Spleen (tissue), 11 donors: Measurements from ENCODE around the gene TENM4. TPM values are rescaled to one million over a fixed set of nuclear protein-coding genes. Genes with fewer than 3 reads are reported as not detected.

Experiments
- DNase-seq: peaks from one replicate; pipeline ENCODE4 v3.0.0-alpha.2; 2020
- H3K27ac ChIP-seq, 8 donors: fragments of 200-600 bp; sonication (generic) in 7 of 8; 1 replicate in 4 of 8; 2 replicates in 4 of 8; pipeline versions ENCODE4 v1.5.0 to v1.8.0; 2016 to 2021; ENCODE audit warnings: inconsistent platforms in 4 of 8, mild to moderate bottlenecking in 4 of 8, moderate library complexity in 1 of 8
- H3K27me3 ChIP-seq, 7 donors: fragments of 200-600 bp; sonication (generic) in 6 of 7; replicated peaks in 1 of 7; 1 replicate in 4 of 7; 2 replicates in 3 of 7; pipeline versions ENCODE4 v1.5.0 to v1.8.0; 2016 to 2021; ENCODE audit warnings: inconsistent platforms in 3 of 7, mild to moderate bottlenecking in 1 of 7
- H3K36me3 ChIP-seq, 6 donors: fragments of 200-600 bp; sonication (generic) in 5 of 6; 1 replicate in 4 of 6; 2 replicates in 2 of 6; pipeline versions ENCODE4 v1.5.0 to v1.8.0; 2016 to 2021; ENCODE audit warnings: inconsistent platforms in 2 of 6
- H3K4me1 ChIP-seq, 6 donors: fragments of 200-600 bp; sonication (generic) in 5 of 6; 1 replicate in 3 of 6; 2 replicates in 3 of 6; pipeline versions ENCODE4 v1.5.0 to v1.8.0; 2016 to 2021; ENCODE audit warnings: inconsistent platforms in 3 of 6
- H3K4me3 ChIP-seq, 8 donors: fragments of 200-600 bp; sonication (generic) in 7 of 8; 1 replicate in 4 of 8; 2 replicates in 4 of 8; pipeline versions ENCODE4 v1.5.0 to v1.8.0; 2016 to 2021; ENCODE audit warnings: inconsistent platforms in 4 of 8, mild to moderate bottlenecking in 4 of 8, moderate library complexity in 2 of 8
- H3K9me3 ChIP-seq, 8 donors: fragments of 200-600 bp; sonication (generic) in 7 of 8; 1 replicate in 4 of 8; 2 replicates in 4 of 8; pipeline versions ENCODE4 v1.5.0 to v1.8.0; 2016 to 2021; ENCODE audit warnings: inconsistent platforms in 4 of 8
- CTCF ChIP-seq, 11 experiments: fragments of 200-600 bp in 7 of 11; fragments of 450-650 bp in 4 of 11; sonication (generic) in 4 of 11; IDR thresholded peaks in 8 of 11; conservative IDR thresholded peaks in 3 of 11; 1 replicate in 7 of 11; 2 replicates in 4 of 11; pipeline versions ENCODE4 v1.4.0 to v1.8.0; 2016 to 2021; ENCODE audit warnings: antibody characterized with exemption in 11 of 11, inconsistent platforms in 4 of 11, mild to moderate bottlenecking in 1 of 11
- POLR2A ChIP-seq, 3 donors: fragments of 450-650 bp; IDR thresholded peaks; one replicate each; pipeline ENCODE4 v1.5.1; 2017; ENCODE audit warnings: antibody characterized with exemption in 3 of 3, mild to moderate bottlenecking in 1 of 3
- POLR2AphosphoS5 ChIP-seq, 3 donors: sonication (generic); formaldehyde crosslinking; IDR thresholded peaks; one replicate each; pipeline ENCODE4 v1.5.1; 2017; ENCODE audit warnings: antibody characterized with exemption in 3 of 3
- WGBS, 5 donors: extraction: QIAGEN DNeasy Blood & Tissue Kit in 3 of 5; methylation state at CpG; one replicate each; pipeline versions ENCODE4 v1.1.5 to v1.1.7; 2013 to 2018; 5-methylcytosine and 5-hydroxymethylcytosine counted together
- intact Hi-C: fragments of 100-400 bp; cut with DNase I; formaldehyde crosslinking; loops from one replicate; pipeline ENCODE4 v1.15.0; 2023; ENCODE audit warnings: low total_unique reads
- polyA plus RNA-seq, 3 donors: library from polyadenylated mRNA; stranded (reverse); fragments of 200-250 nt; gene quantifications; one replicate each; pipeline ENCODE4 v1.2.1, GENCODE V29; 2013
- total RNA-seq, 7 donors: library from RNA; depleted of rRNA in 3 of 7; stranded (reverse); fragments of >200 nt in 3 of 7; fragmentation: NEBNext Ultra II Directional in 4 of 7; extraction: Animal tissue kit (Norgen Biotek cat#: 25700) in 4 of 7; gene quantifications; one replicate each; pipeline versions ENCODE4 v1.1.0 to v1.2.1, GENCODE V29; 2016 to 2021
- donor health status: healthy with polysubstance abuse.
- donor health status: DM: no; HTN: no; CAD: no; lungs with moderate emphysema.
- donor health status: DM: no; HTN: no; CAD: no.
- donor health status: Bipolar disorder and iron deficiency.
- donor health status: healthy.
- donor health status: DM: no; HTN: no; CAD: no.
- donor health status: DM: yes; HTN: yes; CAD: no.

Gene TENM4
- total and polyA plus RNA-seq, 10 donors = 0.09 to 4.5 (median 1.2) TPM

GRCh38 chr11:78878631-78879030, 562.2 kb downstream of the TENM4 start:
- Histone ChIP-seq H3K27ac (no peak overlapping the region), H3K4me3 (no peak overlapping the region), H3K4me1 (no peaks in the 10 kb centered on the region), H3K36me3 (no peaks in the 10 kb centered on the region), H3K27me3 (no peaks in the 10 kb centered on the region), H3K9me3 (peaks cover 0 to 21% (median 11%) of the 10 kb centered on the region in 8 donors)
- intact Hi-C loops = no loop called here
- no peak for DNase-seq
- 72 to 99% (median 88%) methylated on average over 2 of the region's 2 CpGs for WGBS, 5 donors
- TF ChIP-seq POLR2A (IDR thresholded peaks at IDR 0.05) = no peak

DNA sequence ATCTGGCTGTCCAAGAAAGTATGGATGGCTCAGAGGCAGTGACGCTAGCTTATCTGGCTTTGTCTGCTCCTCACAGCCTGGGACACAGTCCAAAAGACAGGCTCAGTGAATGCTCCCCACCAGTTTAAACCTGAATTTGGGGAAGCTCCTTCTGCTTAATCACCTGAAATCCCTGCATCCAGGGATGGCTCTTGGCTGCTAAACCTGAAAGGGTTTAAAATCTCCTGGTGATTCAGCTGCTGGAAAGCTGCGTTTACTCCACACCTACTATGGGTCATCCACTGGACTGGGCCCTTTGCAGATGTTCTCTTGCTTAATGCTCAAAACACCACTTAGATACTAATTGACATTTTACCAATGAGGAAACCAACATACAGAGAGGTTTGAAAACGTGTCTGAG, 564.2 kb downstream of the TENM4 start:
- H3K9me3 ChIP-seq = peaks cover 0 to 21% (median 11%) of the 10 kb centered on the region in 8 donors
- H3K4me3 ChIP-seq = no peak overlapping the region
- no peaks in the 10 kb centered on the region for H3K27me3 ChIP-seq
- TF ChIP-seq POLR2AphosphoS5 (IDR thresholded peaks at IDR 0.05) (no peak), POLR2A (IDR thresholded peaks at IDR 0.05) (no peak), CTCF (IDR thresholded peaks at IDR 0.05 in 8 of 11, conservative IDR thresholded peaks at IDR 0.05 in 3 of 11) (no peak)
- H3K36me3 ChIP-seq = no peaks in the 10 kb centered on the region
- H3K27ac ChIP-seq = no peak overlapping the region
- intact Hi-C loops = no loop called here
- no peaks in the 10 kb centered on the region for H3K4me1 ChIP-seq
- no peak for DNase-seq
- WGBS, 5 donors = 79 to 94% (median 88%) methylated on average over 3 of the region's 3 CpGs

DNA sequence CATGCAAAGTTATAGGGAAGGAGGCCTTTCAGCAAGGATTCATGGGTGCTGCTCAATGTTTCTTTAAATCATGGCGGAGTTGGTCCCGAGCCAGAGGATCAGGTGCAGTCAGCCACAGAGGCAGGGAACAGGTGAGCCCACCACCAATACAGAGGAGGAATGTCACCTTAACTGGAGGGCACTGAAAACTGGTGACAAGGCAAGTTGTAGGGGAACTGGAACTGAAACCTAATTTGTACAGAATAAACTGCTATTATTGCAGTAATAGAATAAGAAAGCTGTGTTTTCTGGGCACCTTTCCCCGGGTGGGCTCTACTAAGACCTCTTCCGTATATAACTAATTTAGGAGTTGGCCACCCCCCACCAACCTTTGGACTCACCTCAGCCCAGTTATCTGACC, 570.2 kb downstream of the TENM4 start:
- Histone ChIP-seq H3K9me3 (no peaks in the 10 kb centered on the region), H3K4me1 (no peaks in the 10 kb centered on the region), H3K27ac (no peak overlapping the region), H3K36me3 (no peaks in the 10 kb centered on the region), H3K27me3 (peaks cover 0 to 22% (median 0%) of the 10 kb centered on the region in 7 donors), H3K4me3 (no peak overlapping the region)
- intact Hi-C loops = no loop called here
- 78 to 90% (median 85%) methylated on average over 4 of the region's 4 CpGs for WGBS, 5 donors
- no peak for DNase-seq
- no peak for TF ChIP-seq CTCF (IDR thresholded peaks at IDR 0.05 in 8 of 11, conservative IDR thresholded peaks at IDR 0.05 in 3 of 11)
- TF ChIP-seq POLR2A (IDR thresholded peaks at IDR 0.05) = no peak
- no peak for TF ChIP-seq POLR2AphosphoS5 (IDR thresholded peaks at IDR 0.05)

GRCh38 chr11:78869293-78869692, 571.5 kb downstream of the TENM4 start:
- Histone ChIP-seq H3K4me3 (no peak overlapping the region), H3K9me3 (no peaks in the 10 kb centered on the region), H3K27me3 (peaks cover 0 to 22% (median 0%) of the 10 kb centered on the region in 7 donors), H3K4me1 (no peaks in the 10 kb centered on the region), H3K27ac (no peak overlapping the region), H3K36me3 (no peaks in the 10 kb centered on the region)
- DNase-seq = no peak
- TF ChIP-seq POLR2AphosphoS5 (IDR thresholded peaks at IDR 0.05) = no peak
- no peak for TF ChIP-seq CTCF (IDR thresholded peaks at IDR 0.05 in 8 of 11, conservative IDR thresholded peaks at IDR 0.05 in 3 of 11)
- intact Hi-C loops = no loop called here
- 20 to 39% (median 31%) methylated on average over 3 of the region's 3 CpGs for WGBS, 5 donors

GRCh38 chr11:78868563-78868962, 572.3 kb downstream of the TENM4 start:
- no peaks in the 10 kb centered on the region for H3K36me3 ChIP-seq

More at GRCh38 chr11:78868563-78868962, 572.3 kb downstream of the TENM4 start:
- Histone ChIP-seq H3K4me1 (no peaks in the 10 kb centered on the region), H3K27ac (no peak overlapping the region), H3K4me3 (no peak overlapping the region), H3K27me3 (peaks cover 0 to 22% (median 0%) of the 10 kb centered on the region in 7 donors), H3K9me3 (no peaks in the 10 kb centered on the region)
- no peak for DNase-seq
- WGBS, 5 donors = 36 to 46% (median 41%) methylated on average over 4 of the region's 4 CpGs
- TF ChIP-seq POLR2A (IDR thresholded peaks at IDR 0.05) (no peak), CTCF (IDR thresholded peaks at IDR 0.05 in 8 of 11, conservative IDR thresholded peaks at IDR 0.05 in 3 of 11) (no peak), POLR2AphosphoS5 (IDR thresholded peaks at IDR 0.05) (no peak)
- intact Hi-C loops = no loop called here
